Eye (tissue), 1 donor: ENCODE measurements around the gene PLD6.

ENCODE experiments used
- DNase-seq: peaks from one replicate; pipeline ENCODE4 v3.0.0-alpha.2; 2015

The PLD6 gene

DNA sequence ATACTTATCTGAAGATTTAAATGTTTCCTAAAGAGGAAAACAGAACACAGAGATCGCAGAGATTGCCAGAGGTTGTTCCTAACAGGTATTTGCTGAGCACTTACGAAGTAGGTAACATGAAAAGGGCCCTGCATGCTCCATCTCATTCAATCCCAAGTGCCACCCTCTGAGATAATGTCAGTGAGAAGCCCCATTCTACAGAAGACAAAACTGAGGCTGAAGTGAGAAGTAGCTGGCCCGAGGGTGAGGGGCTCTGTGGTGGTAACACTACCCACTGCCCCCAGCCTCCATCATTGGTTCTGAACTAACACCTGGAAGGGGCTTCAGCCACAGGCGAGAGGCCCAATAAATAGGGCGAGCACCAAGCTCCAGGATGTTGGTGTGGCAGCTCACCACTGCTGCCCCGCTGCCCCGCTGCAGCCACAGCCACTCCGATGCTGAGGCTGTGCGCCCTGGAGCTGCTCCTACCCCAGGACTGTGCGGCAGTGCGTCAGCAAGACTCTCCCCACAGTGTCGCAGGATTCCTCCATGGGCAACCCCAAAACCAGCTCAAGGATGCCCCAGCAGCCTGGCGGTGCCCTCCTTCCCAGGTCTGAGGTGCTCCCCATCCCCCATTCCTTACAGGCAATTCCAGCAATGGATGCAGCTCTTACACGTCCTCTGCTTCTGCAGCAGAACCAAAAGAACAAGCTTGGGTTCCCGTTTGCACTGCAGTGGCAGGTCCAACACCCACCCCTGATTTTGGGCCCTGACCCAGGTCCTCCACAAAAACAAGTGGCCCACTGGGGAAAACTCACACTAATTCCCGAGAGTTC, 20.5 kb upstream of the PLD6 start:
- no peak for DNase-seq

- no peak for DNase-seq
Measured at GRCh38 chr17:17225901-17226300, 19.8 kb upstream of the PLD6 start.

DNA sequence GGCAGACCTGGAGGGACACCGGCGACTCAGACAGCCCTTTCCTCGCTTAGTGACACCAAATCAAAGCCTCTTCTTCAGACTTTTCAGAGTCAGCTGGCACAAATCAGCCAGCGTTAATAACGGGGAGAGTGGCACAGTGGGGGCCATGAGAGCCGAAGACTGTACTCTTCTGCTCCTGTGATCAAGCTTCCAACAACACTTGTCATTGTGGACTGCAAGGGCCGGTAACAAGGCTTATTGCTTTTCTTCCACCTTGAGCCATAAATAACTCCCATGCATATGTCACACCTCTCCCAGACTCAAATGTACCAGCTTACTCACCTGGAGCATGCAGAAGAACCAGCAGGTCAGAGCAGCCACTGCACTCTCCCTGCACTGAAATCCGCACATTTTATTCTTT, 18.0 kb upstream of the PLD6 start:
- DNase-seq: peak; percentile 32

GRCh38 chr17:17223736-17224135, 17.6 kb upstream of the PLD6 start:
- DNase-seq: no peak

GRCh38 chr17:17221329-17221728, 15.2 kb upstream of the PLD6 start:
- no peak for DNase-seq

DNA sequence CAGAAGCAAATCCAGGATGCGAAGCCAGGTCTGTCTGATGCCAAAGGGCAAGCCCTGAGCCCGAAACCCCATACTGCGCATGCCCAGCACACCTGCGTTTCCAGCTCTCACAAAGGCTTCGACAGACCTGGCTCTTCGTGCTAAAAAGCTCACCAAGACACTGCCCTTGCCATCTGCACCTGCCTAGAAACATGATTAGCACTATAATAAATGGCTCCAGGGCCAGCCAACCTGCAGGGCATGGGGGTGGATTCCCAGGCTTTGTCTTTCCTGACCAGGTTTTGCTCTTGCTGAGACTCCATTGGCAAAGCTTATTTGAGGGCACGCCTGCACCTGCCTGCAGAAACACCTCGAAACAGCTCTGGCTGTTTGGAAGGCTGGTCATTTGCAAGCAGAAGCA, 14.4 kb upstream of the PLD6 start:
- DNase-seq: no peak

DNA sequence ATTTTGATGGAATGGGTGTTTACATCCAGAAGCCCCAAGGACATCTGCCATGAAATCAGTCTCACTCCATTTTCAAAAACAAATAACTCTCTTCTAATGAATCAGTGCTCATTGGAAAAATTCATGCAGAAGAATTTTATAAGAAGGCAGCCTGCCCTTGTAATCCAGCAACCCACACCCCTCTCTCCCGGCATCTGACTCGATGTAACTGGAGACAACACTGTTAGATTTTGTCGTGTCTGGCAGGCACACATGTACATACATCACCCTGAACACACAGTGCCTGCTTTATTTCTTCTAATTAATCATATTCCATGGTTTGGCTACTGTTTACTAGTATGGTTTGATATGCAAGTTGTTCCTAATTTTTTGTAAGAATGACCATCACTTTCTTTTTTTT, 11.9 kb upstream of the PLD6 start:
- no peak for DNase-seq

DNA sequence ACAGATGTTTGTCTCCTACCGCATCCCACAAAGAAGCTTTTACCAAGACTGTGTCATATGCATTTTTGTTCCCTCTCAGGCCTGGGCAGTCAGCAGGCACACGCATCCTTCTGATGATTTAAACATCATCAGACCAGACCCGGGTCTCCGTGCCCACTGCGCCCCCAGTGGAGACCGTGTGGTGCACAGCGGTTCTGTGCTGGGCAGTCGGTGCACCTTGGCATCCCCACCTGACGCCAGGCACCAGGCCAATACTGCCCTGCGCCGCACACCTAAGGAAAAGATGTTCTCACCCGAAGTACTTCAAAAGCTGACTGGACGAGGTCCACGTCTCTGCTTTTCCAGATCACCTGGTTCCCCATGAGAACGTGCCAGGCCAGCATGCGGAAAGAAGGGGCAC, 10.6 kb upstream of the PLD6 start:
- no peak for DNase-seq

- DNase-seq: no peak
Measured at GRCh38 chr17:17216236-17216635, 10.1 kb upstream of the PLD6 start.

GRCh38 chr17:17215575-17215974, 9.4 kb upstream of the PLD6 start:
- no peak for DNase-seq

- no peak for DNase-seq
Measured at GRCh38 chr17:17214646-17215436, 8.7 kb upstream of the PLD6 start.

DNA sequence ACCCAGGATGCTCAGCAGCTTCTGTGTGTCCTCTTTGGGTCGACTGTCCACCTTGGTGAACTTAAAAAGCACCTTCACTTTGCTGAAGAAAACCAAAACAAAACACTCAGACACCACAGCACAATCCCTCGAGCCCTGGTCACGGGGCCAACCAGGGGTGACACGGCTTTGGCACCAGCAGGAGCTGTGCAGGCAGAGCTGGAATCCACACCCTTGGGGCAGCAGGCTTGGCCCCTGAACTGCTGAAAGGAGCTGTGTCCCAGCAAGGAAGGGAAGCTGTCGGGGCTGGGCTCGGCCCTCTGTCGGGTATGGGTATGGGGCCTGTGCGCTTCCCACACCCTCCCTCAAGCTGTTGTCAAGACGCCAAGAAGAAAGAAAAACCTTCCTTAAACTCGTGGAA, 7.6 kb upstream of the PLD6 start:
- DNase-seq: no peak

GRCh38 chr17:17207998-17208397, 1.9 kb upstream of the PLD6 start:
- no peak for DNase-seq

DNA sequence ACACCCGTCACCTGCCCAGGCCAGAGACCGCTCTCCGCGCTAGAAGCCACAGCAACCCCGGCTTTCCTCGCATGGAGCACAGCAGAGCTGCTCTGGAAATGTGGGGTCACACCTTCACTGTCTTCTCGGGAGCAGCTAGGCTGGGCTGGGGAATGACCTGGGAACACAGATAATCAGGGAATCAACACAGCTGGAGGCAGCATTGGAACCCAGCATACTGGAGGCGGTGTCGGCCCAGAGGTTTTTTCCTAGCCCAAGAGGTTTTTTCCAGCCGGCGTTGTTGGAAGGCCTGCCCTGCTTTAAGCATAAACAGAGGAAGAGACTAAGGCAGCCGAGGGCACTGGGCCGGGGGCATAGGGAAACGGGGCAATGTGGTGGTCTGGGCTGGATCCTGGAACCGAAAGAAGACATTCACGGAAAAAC, 791 bp upstream of the PLD6 start:
- no peak for DNase-seq

GRCh38 chr17:17205368-17206123, 587 bp downstream of the PLD6 start:
- DNase-seq: peak; percentile 76

DNA sequence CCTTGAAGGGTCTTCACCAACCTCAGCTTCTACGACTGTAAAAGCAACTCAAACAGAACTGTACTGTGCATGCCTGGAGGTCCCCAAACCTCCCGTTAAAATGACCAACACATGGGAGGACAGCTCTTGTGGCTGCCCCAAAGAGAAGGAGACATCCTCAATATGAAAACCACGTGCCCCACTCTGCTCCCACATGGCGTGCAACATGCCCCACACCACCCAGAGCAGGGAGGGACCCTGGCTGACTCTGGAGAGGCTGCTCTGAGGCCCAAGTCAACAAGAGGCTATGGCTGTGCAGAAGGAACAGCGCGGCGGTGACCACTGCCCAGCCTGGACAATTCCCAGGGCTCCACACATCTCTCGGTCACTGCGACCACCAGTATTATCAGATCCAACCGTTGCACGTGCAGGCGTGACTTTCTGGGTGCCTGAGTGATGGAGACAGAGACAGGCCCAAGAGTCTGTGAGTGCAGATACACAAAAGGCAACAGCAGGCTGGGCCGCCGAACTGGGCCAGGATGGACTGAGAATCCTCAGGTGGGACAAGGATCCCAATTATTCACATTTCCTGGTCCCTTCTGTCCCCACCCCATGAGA, 1.4 kb downstream of the PLD6 start:
- DNase-seq: no peak

DNA sequence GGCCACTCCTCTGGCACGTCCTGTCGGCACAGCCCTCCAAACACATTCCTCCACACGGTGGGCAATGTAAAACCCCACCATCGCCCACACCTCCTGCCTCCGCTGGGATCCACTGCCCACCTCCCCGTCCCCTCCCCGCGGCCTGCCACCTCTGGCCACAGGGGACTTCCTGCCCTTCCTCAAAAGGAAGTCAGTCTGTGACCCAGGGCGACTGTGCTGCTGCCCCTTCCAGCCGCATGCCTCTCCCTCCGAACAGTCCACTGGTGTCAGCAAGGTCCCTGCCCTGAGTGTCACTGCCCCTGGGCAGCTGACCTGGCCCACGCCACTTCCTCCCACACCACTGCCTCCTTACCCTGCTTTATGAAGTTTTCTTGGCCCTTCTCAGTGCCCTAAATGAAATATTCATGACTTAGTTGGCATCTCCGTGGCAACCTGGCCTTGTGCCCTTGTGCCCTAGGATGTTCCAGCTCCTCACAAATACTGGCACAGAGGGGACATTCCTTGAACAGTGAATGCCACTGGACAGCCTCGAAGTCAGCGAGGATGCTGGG, 2.0 kb downstream of the PLD6 start:
- DNase-seq: no peak

- no peak for DNase-seq
Measured at GRCh38 chr17:17203173-17203730, 2.9 kb downstream of the PLD6 start.

DNA sequence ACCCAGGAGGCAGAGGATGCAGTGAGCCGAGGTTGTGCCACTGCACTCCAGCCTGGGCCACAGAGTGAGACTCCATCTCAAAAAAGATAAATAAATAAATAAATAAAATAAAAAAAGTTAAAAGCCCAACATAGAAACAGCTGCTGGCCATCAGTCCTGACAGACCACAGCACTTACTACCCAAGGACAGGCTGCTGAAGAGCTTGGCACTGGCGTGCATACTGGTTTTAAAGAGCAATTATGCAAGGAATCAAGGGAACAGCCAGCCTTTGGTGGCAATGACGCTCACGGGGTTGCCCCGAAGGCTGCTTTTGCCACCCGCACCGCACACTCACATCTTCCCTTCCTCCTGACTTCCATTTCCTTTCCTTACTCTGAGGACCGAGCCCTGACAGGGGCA, 4.2 kb downstream of the PLD6 start:
- no peak for DNase-seq

- no peak for DNase-seq
Measured at GRCh38 chr17:17201271-17201670, 4.9 kb downstream of the PLD6 start.

- peak; percentile 24 for DNase-seq
Measured at GRCh38 chr17:17200831-17201230, 5.3 kb downstream of the PLD6 start.

GRCh38 chr17:17200311-17200710, 5.8 kb downstream of the PLD6 start:
- DNase-seq: no peak

GRCh38 chr17:17198281-17198680, 7.9 kb downstream of the PLD6 start:
- DNase-seq: no peak
